NCI-H1105 (cell line): Measurements from ENCODE around the gene RTRAF.

Source experiments
- DNase-seq: peaks from one replicate; lab custom pipeline; 2025; lab: John Stamatoyannopoulos, UW

The RTRAF gene

GRCh38 chr14:52049721-52050588 is 60.6 kb downstream of the RTRAF start:
- no peak for DNase-seq

GRCh38 chr14:52051251-52051650 is 61.9 kb downstream of the RTRAF start:
- no peak for DNase-seq

- no peak for DNase-seq
Observed at GRCh38 chr14:52051871-52052270, 62.5 kb downstream of the RTRAF start.

GRCh38 chr14:52052288-52052943 is 63.1 kb downstream of the RTRAF start:
- DNase-seq: no peak

- DNase-seq: no peak
Observed at GRCh38 chr14:52053044-52053443, 63.7 kb downstream of the RTRAF start.

GRCh38 chr14:52054678-52055077 is 65.3 kb downstream of the RTRAF start:
- DNase-seq: no peak

- DNase-seq: no peak
Observed at GRCh38 chr14:52055167-52055566, 65.8 kb downstream of the RTRAF start.

GRCh38 chr14:52058341-52058740 is 69.0 kb downstream of the RTRAF start:
- DNase-seq: no peak

GRCh38 chr14:52059649-52060048 is 70.3 kb downstream of the RTRAF start:
- DNase-seq: no peak

GRCh38 chr14:52060080-52060479 is 70.7 kb downstream of the RTRAF start:
- DNase-seq: no peak
